ENCODE measurements around the gene ANKRD45. TPM values are rescaled to one million over a fixed set of nuclear protein-coding genes. Genes with fewer than 3 reads are reported as not detected.

The ANKRD45 gene
- polyA plus RNA-seq, 1 experiment: 0.29 TPM

GRCh38 chr1:173663159-173663558 lies 6.5 kb downstream of the ANKRD45 start:
- no peak for TF ChIP-seq CTCF (IDR thresholded peaks at IDR 0.05; ENCODE audit: low read depth, low read length)
- H3K27me3 ChIP-seq (ENCODE audit: control insufficient read depth, insufficient read depth, low read length): peaks cover 2% of the 10 kb centered on the region
- ChIA-PET POLR2A (interaction anchor here (0.7 kb wide), 1 partner anchor 16 kb away, joined by 4 read pairs; no protein-coding TSS in a partner anchor), CTCF (interaction anchor here (0.6 kb wide), 1 partner anchor 60 kb away, joined by 3 read pairs; no protein-coding TSS in a partner anchor)
- no peaks in the 10 kb centered on the region for H3K9me3 ChIP-seq (ENCODE audit: control insufficient read depth, insufficient read depth, low read length)
- no peak overlapping the region for H3K4me3 ChIP-seq (ENCODE audit: low read depth, low read length)
- no peak for DNase-seq (ENCODE audit: low read depth, low spot score)
- no peak overlapping the region for H3K27ac ChIP-seq (ENCODE audit: low read depth, low read length)

- POLR2A ChIA-PET: no interaction called here
- Histone ChIP-seq H3K27ac (ENCODE audit: low read depth, low read length) (no peak overlapping the region), H3K9me3 (ENCODE audit: control insufficient read depth, insufficient read depth, low read length) (no peaks in the 10 kb centered on the region), H3K27me3 (ENCODE audit: control insufficient read depth, insufficient read depth, low read length) (peaks cover 2% of the 10 kb centered on the region), H3K4me3 (ENCODE audit: low read depth, low read length) (no peak overlapping the region)
- TF ChIP-seq CTCF (IDR thresholded peaks at IDR 0.05; ENCODE audit: low read depth, low read length): no peak
- no peak for DNase-seq (ENCODE audit: low read depth, low spot score)
- CTCF ChIA-PET: no interaction called here
Observed at GRCh38 chr1:173661763-173662162, 7.9 kb downstream of the ANKRD45 start.

- TF ChIP-seq CTCF (IDR thresholded peaks at IDR 0.05; ENCODE audit: low read depth, low read length): no peak
- H3K27me3 ChIP-seq (ENCODE audit: control insufficient read depth, insufficient read depth, low read length): peaks cover 2% of the 10 kb centered on the region
- DNase-seq (ENCODE audit: low read depth, low spot score): no peak
- no peaks in the 10 kb centered on the region for H3K9me3 ChIP-seq (ENCODE audit: control insufficient read depth, insufficient read depth, low read length)
- no peak overlapping the region for H3K27ac ChIP-seq (ENCODE audit: low read depth, low read length)
- H3K4me3 ChIP-seq (ENCODE audit: low read depth, low read length): no peak overlapping the region
- ChIA-PET POLR2A (no interaction called here), CTCF (no interaction called here)
Observed at GRCh38 chr1:173661271-173661670, 8.4 kb downstream of the ANKRD45 start.

GRCh38 chr1:173660306-173660705 lies 9.3 kb downstream of the ANKRD45 start:
- no peak overlapping the region for H3K27ac ChIP-seq (ENCODE audit: low read depth, low read length)
- peaks cover 5% of the 10 kb centered on the region for H3K9me3 ChIP-seq (ENCODE audit: control insufficient read depth, insufficient read depth, low read length)
- no peak overlapping the region for H3K4me3 ChIP-seq (ENCODE audit: low read depth, low read length)
- ChIA-PET POLR2A (no interaction called here), CTCF (no interaction called here)
- no peak for TF ChIP-seq CTCF (IDR thresholded peaks at IDR 0.05; ENCODE audit: low read depth, low read length)
- no peak for DNase-seq (ENCODE audit: low read depth, low spot score)
- H3K27me3 ChIP-seq (ENCODE audit: control insufficient read depth, insufficient read depth, low read length): peaks cover 2% of the 10 kb centered on the region

GRCh38 chr1:173648880-173649605 lies 20.6 kb downstream of the ANKRD45 start:
- H3K27ac ChIP-seq (ENCODE audit: low read depth, low read length): no peak overlapping the region
- POLR2A ChIA-PET: no interaction called here
- H3K9me3 ChIP-seq (ENCODE audit: control insufficient read depth, insufficient read depth, low read length): no peaks in the 10 kb centered on the region
- H3K4me3 ChIP-seq (ENCODE audit: low read depth, low read length): no peak overlapping the region
- TF ChIP-seq CTCF (IDR thresholded peaks at IDR 0.05; ENCODE audit: low read depth, low read length): no peak
- CTCF ChIA-PET: no interaction called here
- no peaks in the 10 kb centered on the region for H3K27me3 ChIP-seq (ENCODE audit: control insufficient read depth, insufficient read depth, low read length)
- DNase-seq (ENCODE audit: low read depth, low spot score): no peak
